Measurements from ENCODE around the gene KPNA4.

DNA sequence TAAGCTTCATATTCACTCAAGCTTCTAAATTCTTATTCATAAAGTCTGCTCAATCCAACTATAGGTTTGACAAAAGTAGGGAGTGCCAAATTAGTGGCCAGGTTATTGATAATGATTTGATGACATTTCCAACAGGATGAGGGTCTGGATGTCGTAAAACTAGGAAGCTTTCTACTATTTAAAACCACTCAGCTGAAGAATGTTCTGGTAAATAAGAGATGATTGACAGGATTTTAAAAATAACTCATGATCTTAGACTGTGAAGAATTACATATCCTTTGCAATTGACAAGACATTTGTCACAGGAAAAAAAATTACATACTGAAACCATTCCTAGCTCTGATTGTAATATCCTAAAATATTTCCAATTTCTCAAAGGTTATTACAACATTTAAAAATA lies 100.4 kb downstream of the KPNA4 start:
- TF ChIP-seq RAD21 (IDR thresholded peaks at IDR 0.05; ENCODE audit: low read length), result no peak
- TF ChIP-seq, protein P1, sequence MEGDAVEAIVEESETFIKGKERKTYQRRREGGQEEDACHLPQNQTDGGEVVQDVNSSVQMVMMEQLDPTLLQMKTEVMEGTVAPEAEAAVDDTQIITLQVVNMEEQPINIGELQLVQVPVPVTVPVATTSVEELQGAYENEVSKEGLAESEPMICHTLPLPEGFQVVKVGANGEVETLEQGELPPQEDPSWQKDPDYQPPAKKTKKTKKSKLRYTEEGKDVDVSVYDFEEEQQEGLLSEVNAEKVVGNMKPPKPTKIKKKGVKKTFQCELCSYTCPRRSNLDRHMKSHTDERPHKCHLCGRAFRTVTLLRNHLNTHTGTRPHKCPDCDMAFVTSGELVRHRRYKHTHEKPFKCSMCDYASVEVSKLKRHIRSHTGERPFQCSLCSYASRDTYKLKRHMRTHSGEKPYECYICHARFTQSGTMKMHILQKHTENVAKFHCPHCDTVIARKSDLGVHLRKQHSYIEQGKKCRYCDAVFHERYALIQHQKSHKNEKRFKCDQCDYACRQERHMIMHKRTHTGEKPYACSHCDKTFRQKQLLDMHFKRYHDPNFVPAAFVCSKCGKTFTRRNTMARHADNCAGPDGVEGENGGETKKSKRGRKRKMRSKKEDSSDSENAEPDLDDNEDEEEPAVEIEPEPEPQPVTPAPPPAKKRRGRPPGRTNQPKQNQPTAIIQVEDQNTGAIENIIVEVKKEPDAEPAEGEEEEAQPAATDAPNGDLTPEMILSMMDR (conservative IDR thresholded peaks at IDR 0.05; ENCODE audit: low read depth, low read length), result no peak
- TF ChIP-seq POLR2A (IDR thresholded peaks at IDR 0.05; ENCODE audit: low read depth, low read length), result no peak
- TF ChIP-seq SMC3 (IDR thresholded peaks at IDR 0.05; ENCODE audit: low read depth, low read length), result no peak
- no peak for TF ChIP-seq MAZ (IDR thresholded peaks at IDR 0.05; ENCODE audit: borderline replicate concordance, low read depth, low read length)

Measured in IMR-90 (cell line).